H1 (cell line): ENCODE results near the gene CHSY1. TPM values are rescaled to one million over a fixed set of nuclear protein-coding genes. Genes with fewer than 3 reads are reported as not detected.

Source experiments
- CTCF ChIP-seq, 3 experiments: IDR thresholded peaks; 1 replicate in 2 of 3; 2 replicates in 1 of 3; pipeline versions ENCODE4 v1.5.1 to v1.6.1; 2011; ENCODE audit warnings: low read length in 3 of 3, mild to moderate bottlenecking in 3 of 3, inconsistent platforms in 2 of 3, low read depth in 1 of 3, moderate library complexity in 1 of 3; ENCODE audit not compliant: insufficient read depth in 1 of 3; ENCODE audit errors: control extremely low read depth in 1 of 3
- MAX ChIP-seq: IDR thresholded peaks from 2 replicates; pipeline ENCODE4 v1.6.1; 2012; ENCODE audit warnings: inconsistent platforms
- RNF2 ChIP-seq: fragments of 200-900, 300-1000 bp; sonication (generic); IDR thresholded peaks from 2 replicates; pipeline ENCODE4 v1.7.1; 2016; ENCODE audit warnings: borderline replicate concordance, low read depth, mild to moderate bottlenecking, antibody characterized with exemption, low read length; ENCODE audit not compliant: poor library complexity, severe bottlenecking; ENCODE audit errors: missing control alignments
- TCF12 ChIP-seq: IDR thresholded peaks from 2 replicates; pipeline ENCODE4 v1.6.1; 2011; ENCODE audit warnings: low read depth, mild to moderate bottlenecking, low read length
- YY1 ChIP-seq: IDR thresholded peaks from 2 replicates; pipeline ENCODE4 v1.6.1; 2011; ENCODE audit warnings: low read depth, mild to moderate bottlenecking, low read length
- polyA plus RNA-seq, 7 experiments: library from polyadenylated mRNA; depleted of rRNA in 3 of 7; stranded (reverse) in 5 of 7; unstranded in 2 of 7; fragments of >200 nt in 5 of 7; fragments of 200-250 nt in 2 of 7; gene quantifications; 1 replicate in 5 of 7; 2 replicates in 1 of 7; 4 replicates in 1 of 7; pipeline versions ENCODE4 v1.2.1 to v1.2.3, GENCODE V29; 2011 to 2013; ENCODE audit warnings: missing spikeins in 2 of 7, mixed read lengths in 2 of 7
- total RNA-seq: library from RNA; stranded (reverse); fragmentation: NEBNext Ultra II Directional; extraction: Animal tissue kit (Norgen Biotek cat#: 25700); gene quantifications from 2 replicates; pipeline ENCODE4 v1.2.1, GENCODE V29; 2021

Gene CHSY1
- total and polyA plus RNA-seq, 2 of the 8 experiments (the other 6 are each of a cell fraction or from before 2014, with no cell fraction given): 24.9 to 60.7 TPM

- TF ChIP-seq CTCF (IDR thresholded peaks at IDR 0.05; ENCODE audit: control extremely low read depth in 1 of 3, insufficient read depth in 1 of 3, low read depth in 1 of 3, low read length in 3 of 3): no peak
- TF ChIP-seq YY1: no peak
- TF ChIP-seq TCF12: no peak
- no peak for TF ChIP-seq MAX
- TF ChIP-seq RNF2: no peak
- TF ChIP-seq, all 59 proteins: peak for 0
Observed at GRCh38 chr15:101172501-101173071, 79.3 kb downstream of the CHSY1 start (continued).
